ENCODE data around the gene HOXD3.

HOXD3 gene

GRCh38 chr2:176151442-176152287 lies 5.4 kb upstream of the HOXD3 start, which contains the start of gene HOXD4:
Gene HOXD4, plus strand, starts transcription at chr2:176151550. Its CDS starts 84 bp downstream, at chr2:176151634.
- DNase-seq = no peak

GRCh38 chr2:176152350-176153181 lies 4.5 kb upstream of the HOXD3 start:
- no peak for DNase-seq

GRCh38 chr2:176154576-176155252 lies 2.4 kb upstream of the HOXD3 start:
- DNase-seq = no peak

GRCh38 chr2:176155356-176156044 lies 1.6 kb upstream of the HOXD3 start:
- DNase-seq = no peak

GRCh38 chr2:176156301-176156806 lies 753 bp upstream of the HOXD3 start:
- DNase-seq = no peak

- DNase-seq = no peak
Observed at GRCh38 chr2:176157499-176158185, 535 bp downstream of the HOXD3 start.

GRCh38 chr2:176158186-176158591 lies 1.1 kb downstream of the HOXD3 start:
- DNase-seq = no peak

- no peak for DNase-seq
Observed at GRCh38 chr2:176158855-176159662, 2.0 kb downstream of the HOXD3 start.

GRCh38 chr2:176159663-176160250 lies 2.6 kb downstream of the HOXD3 start:
- DNase-seq = no peak

GRCh38 chr2:176160251-176160985 lies 3.3 kb downstream of the HOXD3 start:
- no peak for DNase-seq

GRCh38 chr2:176160986-176161824 lies 4.1 kb downstream of the HOXD3 start:
- no peak for DNase-seq

GRCh38 chr2:176161825-176162626 lies 4.9 kb downstream of the HOXD3 start:
- no peak for DNase-seq

- DNase-seq = no peak
Observed at GRCh38 chr2:176162911-176163671, 6.0 kb downstream of the HOXD3 start.

- DNase-seq = no peak
Observed at GRCh38 chr2:176163672-176164056, 6.6 kb downstream of the HOXD3 start.

GRCh38 chr2:176164201-176164600 lies 7.1 kb downstream of the HOXD3 start:
- DNase-seq = no peak

- DNase-seq = no peak
Observed at GRCh38 chr2:176164611-176165369, 7.7 kb downstream of the HOXD3 start.

Measured in CD4-positive, alpha-beta T cell treated with Interleukin-17A for 1 hour (primary cell).